H1 (cell line): ENCODE data around the gene SDC4. TPM values are rescaled to one million over a fixed set of nuclear protein-coding genes. Genes with fewer than 3 reads are reported as not detected.

ENCODE experiments used
- CTCF ChIA-PET: fragments of 300-600 bp; sonication (Branson Sonifier 250); formaldehyde crosslinking; loops from one replicate; lab custom pipeline; 2021; ENCODE audit not compliant: partially characterized antibody; lab: Charles Lee
- POLR2A ChIA-PET: fragments of 300-600 bp; sonication (Branson Sonifier 250); formaldehyde crosslinking; loops from one replicate; lab custom pipeline; 2021; ENCODE audit warnings: inconsistent platforms; ENCODE audit not compliant: partially characterized antibody; lab: Charles Lee
- DNase-seq, 2 experiments: peaks; one replicate each; pipeline versions ENCODE4 v3.0.0 to v3.0.0-alpha.2; 2010 to 2022; ENCODE audit warnings: low spot score in 2 of 2, low read depth in 1 of 2, mixed read lengths in 1 of 2
- FAIRE-seq: peaks from 2 replicates; lab custom pipeline; 2011; peaks lifted over from hg19 to GRCh38; lab: Jason Lieb, UNC
- H2AFZ ChIP-seq: 2 replicates; pipeline ENCODE4 v1.8.1; 2012; ENCODE audit warnings: low read length, inconsistent platforms
- H2AK5ac ChIP-seq: 2 replicates; pipeline ENCODE4 v1.6.1; 2013; ENCODE audit warnings: low read depth, low read length
- H2BK120ac ChIP-seq: replicated peaks from 2 replicates; pipeline ENCODE3; 2013; ENCODE audit warnings: low read depth, low read length, inconsistent platforms
- H2BK12ac ChIP-seq: 2 replicates; pipeline ENCODE4 v1.6.1; 2013; ENCODE audit warnings: low read depth, low read length
- H2BK15ac ChIP-seq: 2 replicates; pipeline ENCODE4 v1.6.1; 2013; ENCODE audit warnings: low read length
- H2BK20ac ChIP-seq: 2 replicates; pipeline ENCODE4 v1.6.1; 2013; ENCODE audit warnings: low read length
- H2BK5ac ChIP-seq: 2 replicates; pipeline ENCODE4 v1.6.1; 2013; ENCODE audit warnings: low read depth, low read length
- H3K14ac ChIP-seq: 2 replicates; pipeline ENCODE4 v1.6.1; 2013; ENCODE audit warnings: inconsistent platforms; ENCODE audit not compliant: insufficient read length
- H3K18ac ChIP-seq: 2 replicates; pipeline ENCODE4 v1.6.1; 2013; ENCODE audit warnings: low read length; ENCODE audit errors: extremely low read depth
- H3K23ac ChIP-seq: 2 replicates; pipeline ENCODE4 v1.6.1; 2013; ENCODE audit warnings: inconsistent platforms; ENCODE audit not compliant: insufficient read length
- H3K23me2 ChIP-seq: 2 replicates; pipeline ENCODE4 v1.6.1; 2013; ENCODE audit warnings: low read depth, low read length
- H3K27ac ChIP-seq: 2 replicates; pipeline ENCODE4 v1.6.1; 2011; ENCODE audit warnings: low read depth, low read length, inconsistent platforms
- H3K27me3 ChIP-seq, 4 experiments: replicated peaks in 1 of 4; 1 replicate in 1 of 4; 2 replicates in 3 of 4; pipeline versions ENCODE4 v1.6.1 to v1.8.1; 2011 to 2013; ENCODE audit warnings: low read length in 3 of 4, mild to moderate bottlenecking in 3 of 4, inconsistent platforms in 2 of 4, mixed read lengths in 2 of 4, moderate library complexity in 1 of 4; ENCODE audit not compliant: control insufficient read depth in 3 of 4, insufficient read depth in 3 of 4; ENCODE audit errors: extremely low read depth in 1 of 4
- H3K36me3 ChIP-seq, 4 experiments: 2 replicates each; pipeline versions ENCODE4 v1.6.1 to v1.8.1; 2011 to 2013; ENCODE audit warnings: mild to moderate bottlenecking in 4 of 4, low read length in 3 of 4, moderate library complexity in 2 of 4, control low read depth in 1 of 4, inconsistent platforms in 1 of 4; ENCODE audit not compliant: insufficient read depth in 4 of 4, control insufficient read depth in 2 of 4
- H3K4ac ChIP-seq: replicated peaks from 2 replicates; pipeline ENCODE3; 2013; ENCODE audit warnings: low read length, low read depth, mixed read lengths, inconsistent platforms; ENCODE audit not compliant: insufficient read length
- H3K4me1 ChIP-seq, 4 experiments: replicated peaks in 1 of 4; 1 replicate in 1 of 4; 2 replicates in 3 of 4; pipeline versions ENCODE4 v1.6.1 to v1.8.1; 2011 to 2013; ENCODE audit warnings: low read length in 3 of 4, inconsistent platforms in 2 of 4, mixed read lengths in 1 of 4; ENCODE audit not compliant: insufficient read depth in 4 of 4, control insufficient read depth in 3 of 4
- H3K4me2 ChIP-seq, 2 experiments: 2 replicates each; pipeline versions ENCODE4 v1.6.1 to v1.8.1; 2011 to 2013; ENCODE audit warnings: low read depth in 2 of 2, low read length in 2 of 2, control low read depth in 1 of 2, inconsistent platforms in 1 of 2, mild to moderate bottlenecking in 1 of 2; ENCODE audit not compliant: insufficient read depth in 1 of 2
- H3K4me3 ChIP-seq, 4 experiments: fragments of 200-600, 300-600 bp in 1 of 4; sonication (generic), shearing (Covaris generic), sonication (Bioruptor Twin) in 1 of 4; 2 replicates each; pipeline versions ENCODE4 v1.5.1 to v1.8.1; 2011 to 2016; ENCODE audit warnings: low read length in 4 of 4, low read depth in 3 of 4, control low read depth in 2 of 4, inconsistent platforms in 2 of 4, mild to moderate bottlenecking in 2 of 4, mixed read lengths in 1 of 4, moderate library complexity in 1 of 4; ENCODE audit not compliant: insufficient read depth in 2 of 4; ENCODE audit errors: extremely low read depth in 1 of 4
- H3K56ac ChIP-seq: replicated peaks from 2 replicates; pipeline ENCODE3; 2013; ENCODE audit warnings: low read depth, mild to moderate bottlenecking, mixed read lengths, low read length, inconsistent platforms; ENCODE audit not compliant: insufficient read length
- H3K79me1 ChIP-seq: 2 replicates; pipeline ENCODE4 v1.6.1; 2013; ENCODE audit warnings: low read depth, low read length, control low read depth
- H3K79me2 ChIP-seq, 2 experiments: 2 replicates each; pipeline versions ENCODE4 v1.6.1 to v1.8.1; 2012 to 2013; ENCODE audit warnings: low read length in 2 of 2, mild to moderate bottlenecking in 2 of 2, inconsistent platforms in 1 of 2; ENCODE audit not compliant: insufficient read depth in 2 of 2, control insufficient read depth in 1 of 2
- H3K9ac ChIP-seq, 4 experiments: replicated peaks in 1 of 4; 1 replicate in 1 of 4; 2 replicates in 3 of 4; pipeline versions ENCODE4 v1.6.1 to v1.8.1; 2011 to 2013; ENCODE audit warnings: low read depth in 3 of 4, low read length in 3 of 4, control low read depth in 2 of 4, mild to moderate bottlenecking in 2 of 4, moderate library complexity in 2 of 4, inconsistent platforms in 1 of 4; ENCODE audit errors: extremely low read depth in 1 of 4
- H3K9me3 ChIP-seq, 2 experiments: 2 replicates each; pipeline versions ENCODE4 v1.6.1 to v1.8.1; 2012 to 2013; ENCODE audit warnings: mild to moderate bottlenecking in 2 of 2, moderate library complexity in 2 of 2, control low read depth in 1 of 2, inconsistent platforms in 1 of 2, low read depth in 1 of 2, low read length in 1 of 2, mixed read lengths in 1 of 2; ENCODE audit not compliant: insufficient read depth in 2 of 2
- H4K20me1 ChIP-seq, 2 experiments: replicated peaks in 1 of 2; 2 replicates each; pipeline versions ENCODE3 to v1.8.1; 2011 to 2013; ENCODE audit warnings: inconsistent platforms in 2 of 2, low read length in 2 of 2, mild to moderate bottlenecking in 1 of 2; ENCODE audit not compliant: insufficient read depth in 2 of 2, control insufficient read depth in 1 of 2
- H4K5ac ChIP-seq: 2 replicates; pipeline ENCODE4 v1.6.1; 2013; ENCODE audit warnings: low read length, low read depth, mixed read lengths, inconsistent platforms; ENCODE audit not compliant: insufficient read length
- H4K8ac ChIP-seq: 2 replicates; pipeline ENCODE4 v1.8.0; 2013; ENCODE audit warnings: mild to moderate bottlenecking, moderate library complexity, low read length, inconsistent platforms; ENCODE audit not compliant: insufficient read depth; ENCODE audit errors: extremely low read depth
- H4K91ac ChIP-seq: replicated peaks from 2 replicates; pipeline ENCODE3; 2013; ENCODE audit warnings: low read length, mixed read lengths, inconsistent platforms; ENCODE audit not compliant: insufficient read length
- ATF2 ChIP-seq: IDR thresholded peaks from 2 replicates; pipeline ENCODE4 v1.6.1; 2012; ENCODE audit warnings: low read length, inconsistent platforms
- CHD2 ChIP-seq: IDR thresholded peaks from 2 replicates; pipeline ENCODE4 v1.6.1; 2012; ENCODE audit warnings: low read length, improper control_type of control experiment
- EGR1 ChIP-seq: IDR thresholded peaks from 2 replicates; pipeline ENCODE4 v1.6.1; 2011; ENCODE audit warnings: low read depth, low read length, borderline replicate concordance
- EP300 ChIP-seq, 2 experiments: IDR thresholded peaks; 1 replicate in 1 of 2; 2 replicates in 1 of 2; pipeline ENCODE4 v1.6.1; 2011 to 2012; ENCODE audit warnings: low read depth in 2 of 2, low read length in 2 of 2, mild to moderate bottlenecking in 2 of 2, borderline replicate concordance in 1 of 2, inconsistent platforms in 1 of 2, moderate library complexity in 1 of 2
- HDAC2 ChIP-seq, 2 experiments: fragments of 300-600 bp in 1 of 2; sonication (generic) in 1 of 2; IDR thresholded peaks; 2 replicates each; pipeline ENCODE4 v1.6.1; 2011 to 2012; ENCODE audit warnings: low read depth in 2 of 2, low read length in 2 of 2, mild to moderate bottlenecking in 2 of 2, moderate library complexity in 2 of 2, borderline replicate concordance in 1 of 2, inconsistent platforms in 1 of 2
- KDM5A ChIP-seq: fragments of 200-600 bp; IDR thresholded peaks from 2 replicates; pipeline ENCODE4 v1.7.1; 2012; ENCODE audit warnings: mild to moderate bottlenecking, low read length, inconsistent platforms, mixed read lengths
- POLR2AphosphoS5 ChIP-seq: IDR thresholded peaks from 2 replicates; pipeline ENCODE4 v1.6.1; 2011; ENCODE audit warnings: low read depth, low read length
- POU5F1 ChIP-seq: IDR thresholded peaks from 2 replicates; pipeline ENCODE4 v1.6.1; 2011; ENCODE audit warnings: low read depth, mild to moderate bottlenecking, low read length, moderate library complexity
- WGBS, 2 experiments: shearing (Covaris generic) in 1 of 2; methylation state at CpG; one replicate each; pipeline versions ENCODE4 v1.1.6 to v1.1.7; 2013 to 2015; ENCODE audit warnings: low lambda C conversion rate in 2 of 2, mixed read lengths in 2 of 2, inconsistent platforms in 1 of 2, low coverage in 1 of 2, missing lambda C conversion rate in 1 of 2; ENCODE audit not compliant: insufficient replicate concordance in 2 of 2, insufficient coverage in 1 of 2, insufficient read length in 1 of 2; ENCODE audit errors: extremely low coverage in 1 of 2, missing lambda C conversion rate in 1 of 2; 5-methylcytosine and 5-hydroxymethylcytosine counted together
- polyA plus RNA-seq, 7 experiments: library from polyadenylated mRNA; depleted of rRNA in 3 of 7; stranded (reverse) in 5 of 7; unstranded in 2 of 7; fragments of >200 nt in 5 of 7; fragments of 200-250 nt in 2 of 7; gene quantifications; 1 replicate in 5 of 7; 2 replicates in 1 of 7; 4 replicates in 1 of 7; pipeline versions ENCODE4 v1.2.1 to v1.2.3, GENCODE V29; 2011 to 2013; ENCODE audit warnings: missing spikeins in 2 of 7, mixed read lengths in 2 of 7
- total RNA-seq: library from RNA; stranded (reverse); fragmentation: NEBNext Ultra II Directional; extraction: Animal tissue kit (Norgen Biotek cat#: 25700); gene quantifications from 2 replicates; pipeline ENCODE4 v1.2.1, GENCODE V29; 2021

Gene SDC4
- total and polyA plus RNA-seq, 2 of the 8 experiments (the other 6 are each of a cell fraction or from before 2014, with no cell fraction given) = 34.6 to 60.2 TPM

- peak overlapping the region; percentile 15 to 29; a peak in 2 of 4 replicates for H3K4me2 ChIP-seq
- POLR2A ChIA-PET = interaction anchor here (0.8 to 8.1 kb wide), 9 partner anchors 10 to 78 kb away, joined by 3 to 60 read pairs (median 4); partner anchors contain the start of genes DBNDD2, PIGT and SDC4
- TF ChIP-seq EGR1 = no peak
- no peak for TF ChIP-seq HDAC2 (IDR thresholded peaks at IDR 0.05; ENCODE audit: borderline replicate concordance in 1 of 2, low read depth in 2 of 2, low read length in 2 of 2)
- TF ChIP-seq POLR2AphosphoS5 = no peak
- TF ChIP-seq CHD2 = no peak
- TF ChIP-seq EP300 (IDR thresholded peaks at IDR 0.05; ENCODE audit: borderline replicate concordance in 1 of 2, low read depth in 2 of 2, low read length in 2 of 2) = no peak
- TF ChIP-seq KDM5A = no peak
- no peak for TF ChIP-seq POU5F1
- no peak for TF ChIP-seq ATF2
Measured at GRCh38 chr20:45338121-45339030, 9.8 kb downstream of the SDC4 start.

More at GRCh38 chr20:45338121-45339030, 9.8 kb downstream of the SDC4 start:
- Histone ChIP-seq H3K56ac (no peak overlapping the region), H2AFZ (no peak overlapping the region), H3K9ac (no peak overlapping the region), H2BK5ac (peak overlapping the region; percentile 56; the same call in 1 of the 2 replicates), H4K91ac (no peak overlapping the region), H2AK5ac (peak overlapping the region; percentile 65; the same call in 1 of the 2 replicates), H3K23ac (no peak overlapping the region), H3K79me1 (peaks cover 24% of the 10 kb centered on the region), H3K18ac (peak overlapping the region; percentile 44), H3K4ac (no peak overlapping the region), H3K79me2 (peaks cover 0 to 74% of the 10 kb centered on the region in 2 experiments; a peak in 3 of 4 replicates), H3K9me3 (no peaks in the 10 kb centered on the region), H2BK20ac (0 out of 2 replicates have a peak overlapping the region, but pooled peaks have one; percentile 69), H3K23me2 (no peaks in the 10 kb centered on the region), H3K4me3 (no peak overlapping the region), H2BK120ac (peak overlapping the region; percentile 44), H4K8ac (no peak overlapping the region), H2BK12ac (peak overlapping the region; percentile 63; the same call in 1 of the 2 replicates), H4K20me1 (peaks cover 0 to 2% of the 10 kb centered on the region in 2 experiments), H3K4me1 (peaks cover 18 to 51% (median 34%) of the 10 kb centered on the region in 4 experiments), H3K27me3 (no peaks in the 10 kb centered on the region), H3K36me3 (peaks cover 0 to 6% (median 0%) of the 10 kb centered on the region in 4 experiments; a peak in 3 of 8 replicates), H3K14ac (no peak overlapping the region), H3K27ac (peak overlapping the region; percentile 30; the same call in 1 of the 2 replicates), H2BK15ac (peak overlapping the region; percentile 90), H4K5ac (no peak overlapping the region)
- 77% methylated on average over 11 of the region's 11 CpGs; no CpG with 5 or more reads in 1 of the 2 experiments for WGBS, 2 experiments
- FAIRE-seq = no peak
- CTCF ChIA-PET = interaction anchor here (0.7 to 5.0 kb wide), 6 partner anchors 15 to 35 kb away, joined by 3 to 44 read pairs (median 4); partner anchors contain the start of gene SYS1
- no peak for DNase-seq
